Stomach (tissue), 4 donors: ENCODE results near the gene CST1.

ENCODE experiments used
- EP300 ChIP-seq: sonication (generic); formaldehyde crosslinking; IDR thresholded peaks from one replicate; pipeline ENCODE4 v1.6.1; 2017; ENCODE audit warnings: antibody characterized with exemption
- POLR2A ChIP-seq, 4 donors: fragments of 450-650 bp; IDR thresholded peaks; one replicate each; pipeline ENCODE4 v1.6.1; 2016; ENCODE audit warnings: antibody characterized with exemption in 4 of 4, control low read depth in 2 of 4, mild to moderate bottlenecking in 1 of 4, moderate library complexity in 1 of 4
- TF ChIP-seq, protein P1 (sequence below), 7 experiments: fragments of 450-650 bp in 4 of 7; fragments of 200-600 bp in 3 of 7; sonication (generic) in 3 of 7; IDR thresholded peaks; one replicate each; pipeline ENCODE4 v1.5.1; 2016 to 2019; ENCODE audit warnings: antibody characterized with exemption in 7 of 7, control low read depth in 2 of 7, mild to moderate bottlenecking in 1 of 7

DNA sequence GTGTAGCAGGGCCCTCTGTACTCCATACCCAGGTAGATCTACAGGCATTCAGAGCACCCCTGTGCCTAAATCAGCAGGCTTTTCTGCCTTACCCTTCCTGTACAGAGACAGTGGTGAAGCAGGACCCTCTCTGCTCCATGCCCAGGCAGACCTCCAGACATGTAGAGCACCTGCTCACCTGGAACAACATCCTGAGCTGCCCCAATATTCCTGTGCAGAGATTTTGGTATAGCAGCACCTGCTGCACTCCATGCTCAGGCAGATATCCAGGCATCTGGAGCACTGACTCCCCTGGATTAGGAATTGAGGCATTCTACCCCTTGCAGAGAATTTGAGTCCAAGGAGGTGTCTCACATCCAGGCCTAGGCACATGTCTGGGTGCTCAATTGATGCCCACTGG lies 12.6 kb upstream of the CST1 start:
- TF ChIP-seq, protein P1, sequence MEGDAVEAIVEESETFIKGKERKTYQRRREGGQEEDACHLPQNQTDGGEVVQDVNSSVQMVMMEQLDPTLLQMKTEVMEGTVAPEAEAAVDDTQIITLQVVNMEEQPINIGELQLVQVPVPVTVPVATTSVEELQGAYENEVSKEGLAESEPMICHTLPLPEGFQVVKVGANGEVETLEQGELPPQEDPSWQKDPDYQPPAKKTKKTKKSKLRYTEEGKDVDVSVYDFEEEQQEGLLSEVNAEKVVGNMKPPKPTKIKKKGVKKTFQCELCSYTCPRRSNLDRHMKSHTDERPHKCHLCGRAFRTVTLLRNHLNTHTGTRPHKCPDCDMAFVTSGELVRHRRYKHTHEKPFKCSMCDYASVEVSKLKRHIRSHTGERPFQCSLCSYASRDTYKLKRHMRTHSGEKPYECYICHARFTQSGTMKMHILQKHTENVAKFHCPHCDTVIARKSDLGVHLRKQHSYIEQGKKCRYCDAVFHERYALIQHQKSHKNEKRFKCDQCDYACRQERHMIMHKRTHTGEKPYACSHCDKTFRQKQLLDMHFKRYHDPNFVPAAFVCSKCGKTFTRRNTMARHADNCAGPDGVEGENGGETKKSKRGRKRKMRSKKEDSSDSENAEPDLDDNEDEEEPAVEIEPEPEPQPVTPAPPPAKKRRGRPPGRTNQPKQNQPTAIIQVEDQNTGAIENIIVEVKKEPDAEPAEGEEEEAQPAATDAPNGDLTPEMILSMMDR (IDR thresholded peaks at IDR 0.05): no peak
- TF ChIP-seq EP300 (no peak), POLR2A (IDR thresholded peaks at IDR 0.05) (no peak)
